Activated CD4-positive, alpha-beta T cell treated with anti-CD3 and anti-CD28 coated beads, Interleukin-2, amount 10 ng/mL, durations not matched to agents 7 days and 5 days (primary cell): ENCODE data around the gene RAI1. TPM values are rescaled to one million over a fixed set of nuclear protein-coding genes. Genes with fewer than 3 reads are reported as not detected.
A peak's percentile ranks its signal among the peaks of the same experiment; 100 is the strongest.

ENCODE experiments used
- CTCF ChIA-PET: fragments of 350-600 bp; sonication (Branson Sonifier 250); formaldehyde crosslinking; loops from one replicate; lab custom pipeline; 2021; ENCODE audit warnings: antibody characterized with exemption; lab: Charles Lee
- POLR2A ChIA-PET: fragments of 350-600 bp; sonication (Branson Sonifier 250); formaldehyde crosslinking; loops from one replicate; lab custom pipeline; 2021; ENCODE audit warnings: antibody characterized with exemption; lab: Charles Lee
- DNase-seq: peaks from one replicate; pipeline ENCODE4 v3.0.0-alpha.2; 2020
- H3K27ac Mint-ChIP-seq: one replicate; pipeline ENCODE4 v1.8.0; 2021; ENCODE audit warnings: mild to moderate bottlenecking, moderate library complexity, mixed read lengths
- H3K27me3 Mint-ChIP-seq: one replicate; pipeline ENCODE4 v1.8.0; 2021; ENCODE audit warnings: mixed read lengths
- H3K36me3 Mint-ChIP-seq: one replicate; pipeline ENCODE4 v1.8.0; 2021; ENCODE audit warnings: low read depth, mixed read lengths
- H3K4me1 Mint-ChIP-seq: one replicate; pipeline ENCODE4 v1.8.0; 2021; ENCODE audit warnings: mixed read lengths
- H3K4me3 Mint-ChIP-seq: one replicate; pipeline ENCODE4 v1.8.0; 2021; ENCODE audit warnings: mild to moderate bottlenecking, moderate library complexity, mixed read lengths
- H3K9me3 Mint-ChIP-seq: one replicate; pipeline ENCODE4 v1.8.0; 2021; ENCODE audit warnings: mixed read lengths
- total RNA-seq, 2 experiments: library from RNA; stranded (reverse); gene quantifications; one replicate each; pipeline ENCODE4 v1.2.3, GENCODE V29; 2021

The RAI1 gene
- total RNA-seq, 2 experiments from 2014 or later = 18.1 to 18.5 TPM

- POLR2A ChIA-PET = no interaction called here
- Mint-ChIP-seq H3K27ac (no peak overlapping the region), H3K36me3 (no peaks in the 10 kb centered on the region), H3K4me1 (peaks cover 45% of the 10 kb centered on the region), H3K4me3 (no peak overlapping the region), H3K27me3 (no peaks in the 10 kb centered on the region), H3K9me3 (no peaks in the 10 kb centered on the region)
- DNase-seq = no peak
- CTCF ChIA-PET = interaction anchor here (0.8 to 2.1 kb wide), 6 partner anchors 9 to 82 kb away, joined by 3 to 8 read pairs (median 4); no protein-coding TSS in a partner anchor
Measured at GRCh38 chr17:17761894-17762743, 80.9 kb downstream of the RAI1 start.

GRCh38 chr17:17762744-17763105 is 81.5 kb downstream of the RAI1 start:
- H3K36me3 Mint-ChIP-seq = no peaks in the 10 kb centered on the region
- CTCF ChIA-PET = interaction anchor here (0.8 to 2.1 kb wide), 6 partner anchors 8 to 83 kb away, joined by 3 to 8 read pairs (median 4); no protein-coding TSS in a partner anchor

GRCh38 chr17:17763136-17763535 is 81.9 kb downstream of the RAI1 start:
- H3K27ac Mint-ChIP-seq = no peak overlapping the region
- H3K4me3 Mint-ChIP-seq = no peak overlapping the region
- ChIA-PET POLR2A (no interaction called here), CTCF (interaction anchor here (0.8 to 2.1 kb wide), 7 partner anchors 8 to 83 kb away, joined by 3 to 8 read pairs (median 3); no protein-coding TSS in a partner anchor)
- no peaks in the 10 kb centered on the region for H3K9me3 Mint-ChIP-seq
- no peaks in the 10 kb centered on the region for H3K36me3 Mint-ChIP-seq
- no peak for DNase-seq
- no peaks in the 10 kb centered on the region for H3K27me3 Mint-ChIP-seq
- H3K4me1 Mint-ChIP-seq = peaks cover 35% of the 10 kb centered on the region

More at GRCh38 chr17:17762744-17763105, 81.5 kb downstream of the RAI1 start:
- POLR2A ChIA-PET = no interaction called here
- Mint-ChIP-seq H3K9me3 (no peaks in the 10 kb centered on the region), H3K27ac (no peak overlapping the region), H3K27me3 (no peaks in the 10 kb centered on the region), H3K4me1 (peaks cover 38% of the 10 kb centered on the region), H3K4me3 (no peak overlapping the region)
- DNase-seq = no peak

GRCh38 chr17:17763734-17764133 is 82.5 kb downstream of the RAI1 start:
- CTCF ChIA-PET = interaction anchor here (0.9 to 2.1 kb wide), 3 partner anchors 21 to 84 kb away, joined by 3 to 5 read pairs (median 3); no protein-coding TSS in a partner anchor
- Mint-ChIP-seq H3K4me1 (peaks cover 29% of the 10 kb centered on the region), H3K27ac (no peak overlapping the region), H3K36me3 (no peaks in the 10 kb centered on the region), H3K27me3 (no peaks in the 10 kb centered on the region), H3K9me3 (no peaks in the 10 kb centered on the region), H3K4me3 (no peak overlapping the region)
- DNase-seq = no peak
- POLR2A ChIA-PET = no interaction called here

- CTCF ChIA-PET = interaction anchor here (1.0 to 1.1 kb wide), 2 partner anchors 13 to 15 kb away, joined by 3 read pairs; no protein-coding TSS in a partner anchor
- Mint-ChIP-seq H3K27me3 (no peaks in the 10 kb centered on the region), H3K9me3 (no peaks in the 10 kb centered on the region), H3K4me3 (no peak overlapping the region), H3K4me1 (peaks cover 26% of the 10 kb centered on the region), H3K36me3 (no peaks in the 10 kb centered on the region), H3K27ac (no peak overlapping the region)
- DNase-seq = no peak
- POLR2A ChIA-PET = no interaction called here
Measured at GRCh38 chr17:17765359-17766076, 84.3 kb downstream of the RAI1 start.

- no peak for DNase-seq
- POLR2A ChIA-PET = no interaction called here
- H3K36me3 Mint-ChIP-seq = no peaks in the 10 kb centered on the region
- peaks cover 26% of the 10 kb centered on the region for H3K4me1 Mint-ChIP-seq
- H3K27me3 Mint-ChIP-seq = no peaks in the 10 kb centered on the region
- CTCF ChIA-PET = interaction anchor here (1.0 to 1.1 kb wide), 2 partner anchors 12 to 14 kb away, joined by 3 read pairs; no protein-coding TSS in a partner anchor
- H3K9me3 Mint-ChIP-seq = no peaks in the 10 kb centered on the region
- no peak overlapping the region for H3K4me3 Mint-ChIP-seq
- H3K27ac Mint-ChIP-seq = peak overlapping the region; percentile 68
Measured at GRCh38 chr17:17766077-17766743, 85.0 kb downstream of the RAI1 start.

- Mint-ChIP-seq H3K27me3 (no peaks in the 10 kb centered on the region), H3K27ac (peak overlapping the region; percentile 50), H3K4me1 (peaks cover 26% of the 10 kb centered on the region), H3K36me3 (no peaks in the 10 kb centered on the region), H3K9me3 (no peaks in the 10 kb centered on the region), H3K4me3 (no peak overlapping the region)
- CTCF ChIA-PET = interaction anchor here (1.0 to 1.1 kb wide), 2 partner anchors 12 to 14 kb away, joined by 3 read pairs; no protein-coding TSS in a partner anchor
- POLR2A ChIA-PET = no interaction called here
- DNase-seq = no peak
Measured at GRCh38 chr17:17766744-17767120, 85.5 kb downstream of the RAI1 start.

- H3K4me1 Mint-ChIP-seq = peaks cover 27% of the 10 kb centered on the region
- CTCF ChIA-PET = no interaction called here
Measured at GRCh38 chr17:17767154-17767869, 86.1 kb downstream of the RAI1 start.

GRCh38 chr17:17767887-17768418 is 86.7 kb downstream of the RAI1 start:
- no peak overlapping the region for H3K4me3 Mint-ChIP-seq
- no peaks in the 10 kb centered on the region for H3K9me3 Mint-ChIP-seq
- ChIA-PET POLR2A (interaction anchor here (0.5 to 1.0 kb wide), 2 partner anchors 66 to 236 kb away, joined by 3 to 5 read pairs; no protein-coding TSS in a partner anchor), CTCF (no interaction called here)
- no peaks in the 10 kb centered on the region for H3K27me3 Mint-ChIP-seq
- no peak for DNase-seq
- H3K36me3 Mint-ChIP-seq = no peaks in the 10 kb centered on the region
- H3K4me1 Mint-ChIP-seq = peaks cover 32% of the 10 kb centered on the region
- H3K27ac Mint-ChIP-seq = no peak overlapping the region

More at GRCh38 chr17:17767154-17767869, 86.1 kb downstream of the RAI1 start:
- Mint-ChIP-seq H3K4me3 (no peak overlapping the region), H3K9me3 (no peaks in the 10 kb centered on the region), H3K36me3 (no peaks in the 10 kb centered on the region), H3K27ac (no peak overlapping the region), H3K27me3 (no peaks in the 10 kb centered on the region)
- no peak for DNase-seq
- POLR2A ChIA-PET = no interaction called here

GRCh38 chr17:17768424-17769088 is 87.3 kb downstream of the RAI1 start:
- no peak for DNase-seq
- Mint-ChIP-seq H3K4me1 (peaks cover 31% of the 10 kb centered on the region), H3K27me3 (no peaks in the 10 kb centered on the region), H3K27ac (peak overlapping the region; percentile 4), H3K4me3 (no peak overlapping the region), H3K9me3 (no peaks in the 10 kb centered on the region), H3K36me3 (no peaks in the 10 kb centered on the region)
- POLR2A ChIA-PET = interaction anchor here (0.5 to 1.0 kb wide), 2 partner anchors 65 to 235 kb away, joined by 3 to 5 read pairs; no protein-coding TSS in a partner anchor
- CTCF ChIA-PET = interaction anchor here (1.1 kb wide), 1 partner anchor 10 kb away, joined by 4 read pairs; no protein-coding TSS in a partner anchor
